SKM-1 (cell line): ENCODE results near the gene PLXNA1.

ENCODE experiments used
- DNase-seq: peaks from one replicate; lab custom pipeline; 2025; ENCODE audit not compliant: unreplicated experiment; lab: John Stamatoyannopoulos, UW

PLXNA1 gene

GRCh38 chr3:126952983-126953660, 29.8 kb upstream of the PLXNA1 start:
- DNase-seq, result no peak

- DNase-seq, result no peak
Measured at GRCh38 chr3:126954141-126954842, 28.6 kb upstream of the PLXNA1 start.

GRCh38 chr3:126955004-126955790, 27.7 kb upstream of the PLXNA1 start:
- DNase-seq, result no peak

- no peak for DNase-seq
Measured at GRCh38 chr3:126956361-126956760, 26.6 kb upstream of the PLXNA1 start.

- DNase-seq, result no peak
Measured at GRCh38 chr3:126956866-126957650, 25.9 kb upstream of the PLXNA1 start.

GRCh38 chr3:126957776-126958637, 24.9 kb upstream of the PLXNA1 start:
- no peak for DNase-seq

- DNase-seq, result no peak
Measured at GRCh38 chr3:126958638-126959085, 24.3 kb upstream of the PLXNA1 start.

- no peak for DNase-seq
Measured at GRCh38 chr3:126959136-126959920, 23.6 kb upstream of the PLXNA1 start.

GRCh38 chr3:126959921-126960603, 22.9 kb upstream of the PLXNA1 start:
- DNase-seq, result no peak

GRCh38 chr3:126960604-126960995, 22.3 kb upstream of the PLXNA1 start:
- no peak for DNase-seq

- no peak for DNase-seq
Measured at GRCh38 chr3:126961191-126961790, 21.6 kb upstream of the PLXNA1 start.

- DNase-seq, result no peak
Measured at GRCh38 chr3:126961791-126962461, 21.0 kb upstream of the PLXNA1 start.

- no peak for DNase-seq
Measured at GRCh38 chr3:126962756-126963155, 20.2 kb upstream of the PLXNA1 start.

GRCh38 chr3:126963261-126964190, 19.4 kb upstream of the PLXNA1 start:
- no peak for DNase-seq

GRCh38 chr3:126964261-126964660, 18.7 kb upstream of the PLXNA1 start:
- DNase-seq, result no peak

- DNase-seq, result no peak
Measured at GRCh38 chr3:126964950-126965349, 18.0 kb upstream of the PLXNA1 start.
